OCI-LY1 (cell line): ENCODE measurements around the gene MBTD1.

ENCODE experiments used
- H2AFZ ChIP-seq: fragments of 200-600 bp; sonication (generic), shearing (Covaris generic); 2 replicates; pipeline ENCODE4 v1.6.0; 2014; ENCODE audit warnings: antibody characterized with exemption, mild to moderate bottlenecking, low read length
- H3F3A ChIP-seq: fragments of 200-600 bp; sonication (generic), shearing (Covaris generic); 2 replicates; pipeline ENCODE4 v1.6.0; 2014; ENCODE audit warnings: mild to moderate bottlenecking, antibody characterized with exemption, low read length, moderate library complexity; ENCODE audit not compliant: insufficient read depth
- H3K27ac ChIP-seq: fragments of 200-600 bp; sonication (generic); 2 replicates; pipeline ENCODE4 v1.5.1; 2014; ENCODE audit warnings: low read length, mixed run types, mild to moderate bottlenecking, low read depth; ENCODE audit not compliant: poor library complexity, severe bottlenecking
- H3K27me3 ChIP-seq: fragments of 200-600 bp; sonication (generic); 2 replicates; pipeline ENCODE4 v1.6.0; 2014; ENCODE audit warnings: antibody characterized with exemption, mild to moderate bottlenecking, low read length, moderate library complexity; ENCODE audit not compliant: insufficient read depth
- H3K36me3 ChIP-seq: fragments of 200-600 bp; sonication (generic); 2 replicates; pipeline ENCODE4 v1.6.1; 2014; ENCODE audit warnings: mild to moderate bottlenecking, antibody characterized with exemption, low read length, moderate library complexity, mixed read lengths; ENCODE audit not compliant: insufficient read depth
- H3K4me1 ChIP-seq: fragments of 200-600 bp; sonication (generic); 2 replicates; pipeline ENCODE4 v1.5.1; 2014; ENCODE audit warnings: mild to moderate bottlenecking, low read length, moderate library complexity; ENCODE audit not compliant: insufficient read depth, severe bottlenecking
- H3K4me2 ChIP-seq: fragments of 200-600 bp; sonication (generic), shearing (Covaris generic); 2 replicates; pipeline ENCODE4 v1.6.1; 2014; ENCODE audit warnings: low read length
- H3K4me3 ChIP-seq: fragments of 200-600 bp; sonication (generic); 2 replicates; pipeline ENCODE4 v1.5.1; 2014; ENCODE audit warnings: low read length, low read depth, mild to moderate bottlenecking, mixed read lengths; ENCODE audit not compliant: poor library complexity, severe bottlenecking
- H3K79me2 ChIP-seq: fragments of 200-600 bp; shearing (Covaris generic); 2 replicates; pipeline ENCODE4 v1.6.1; 2016; ENCODE audit warnings: mixed run types, low read length, mixed read lengths; ENCODE audit not compliant: insufficient read depth
- H3K9ac ChIP-seq: fragments of 200-600 bp; sonication (generic), shearing (Covaris generic); 2 replicates; pipeline ENCODE4 v1.6.1; 2014; ENCODE audit warnings: mild to moderate bottlenecking, low read length, mixed read lengths
- H3K9me2 ChIP-seq: fragments of 200-600 bp; sonication (generic), shearing (Covaris generic); 2 replicates; pipeline ENCODE4 v1.6.1; 2014; ENCODE audit warnings: low read depth, mild to moderate bottlenecking, low read length, mixed read lengths
- H3K9me3 ChIP-seq: fragments of 200-600 bp; shearing (Covaris generic); 2 replicates; pipeline ENCODE4 v1.6.1; 2014; ENCODE audit warnings: low read length, mixed read lengths
- H4K20me1 ChIP-seq: fragments of 200-600 bp; sonication (generic), shearing (Covaris generic); 2 replicates; pipeline ENCODE4 v1.6.0; 2016; ENCODE audit warnings: mild to moderate bottlenecking, low read length; ENCODE audit not compliant: insufficient read depth
- CTCF ChIP-seq: fragments of 200-600 bp; sonication (generic), shearing (Covaris generic); IDR thresholded peaks from 2 replicates; pipeline ENCODE4 v1.5.1; 2017; ENCODE audit warnings: mild to moderate bottlenecking, antibody characterized with exemption, low read length, moderate library complexity, mixed read lengths
- EZH2 ChIP-seq: fragments of 200-600 bp; sonication (generic), shearing (Covaris generic); IDR thresholded peaks from 2 replicates; pipeline ENCODE4 v1.8.0; 2017; ENCODE audit warnings: borderline replicate concordance, mixed run types, mild to moderate bottlenecking, antibody characterized with exemption, low read length, moderate library complexity, mixed read lengths

The MBTD1 gene

GRCh38 chr17:51214920-51215319 is 44.9 kb downstream of the MBTD1 start:
- peaks cover 69% of the 10 kb centered on the region for H3K36me3 ChIP-seq
- H3K4me3 ChIP-seq = no peak overlapping the region
- no peak for TF ChIP-seq EZH2
- no peaks in the 10 kb centered on the region for H3K79me2 ChIP-seq
- H3K4me2 ChIP-seq = no peak overlapping the region
- H3K4me1 ChIP-seq = no peaks in the 10 kb centered on the region
- no peaks in the 10 kb centered on the region for H4K20me1 ChIP-seq
- no peak overlapping the region for H2AFZ ChIP-seq
- H3K9me2 ChIP-seq = no peaks in the 10 kb centered on the region
- H3K27me3 ChIP-seq = no peaks in the 10 kb centered on the region
- no peaks in the 10 kb centered on the region for H3K9me3 ChIP-seq
- H3K27ac ChIP-seq = no peak overlapping the region
- H3F3A ChIP-seq = no peaks in the 10 kb centered on the region
- H3K9ac ChIP-seq = no peak overlapping the region

- Histone ChIP-seq H3K4me1 (no peaks in the 10 kb centered on the region), H4K20me1 (no peaks in the 10 kb centered on the region), H3K4me3 (no peak overlapping the region), H3K27ac (no peak overlapping the region), H3K27me3 (no peaks in the 10 kb centered on the region), H3K9me2 (no peaks in the 10 kb centered on the region), H3K9ac (no peak overlapping the region), H3K9me3 (no peaks in the 10 kb centered on the region), H3K36me3 (peaks cover 77% of the 10 kb centered on the region), H3K4me2 (no peak overlapping the region), H3F3A (no peaks in the 10 kb centered on the region), H3K79me2 (no peaks in the 10 kb centered on the region), H2AFZ (no peak overlapping the region)
- no peak for TF ChIP-seq EZH2
- no peak for TF ChIP-seq CTCF
Observed at GRCh38 chr17:51203838-51204237, 56.0 kb downstream of the MBTD1 start.

- Histone ChIP-seq H3K9me3 (no peaks in the 10 kb centered on the region), H2AFZ (no peak overlapping the region), H3K4me3 (no peak overlapping the region), H3F3A (no peaks in the 10 kb centered on the region), H3K4me1 (no peaks in the 10 kb centered on the region), H4K20me1 (no peaks in the 10 kb centered on the region), H3K36me3 (peaks cover 67% of the 10 kb centered on the region), H3K9ac (no peak overlapping the region), H3K79me2 (no peaks in the 10 kb centered on the region), H3K9me2 (no peaks in the 10 kb centered on the region), H3K27me3 (no peaks in the 10 kb centered on the region), H3K4me2 (no peak overlapping the region), H3K27ac (no peak overlapping the region)
- TF ChIP-seq CTCF (no peak), EZH2 (no peak)
Observed at GRCh38 chr17:51200846-51201245, 59.0 kb downstream of the MBTD1 start.

GRCh38 chr17:51200295-51200694 is 59.6 kb downstream of the MBTD1 start:
- Histone ChIP-seq H4K20me1 (no peaks in the 10 kb centered on the region), H3K36me3 (peaks cover 67% of the 10 kb centered on the region), H3K4me2 (no peak overlapping the region), H3F3A (no peaks in the 10 kb centered on the region), H3K9me3 (no peaks in the 10 kb centered on the region), H3K9ac (no peak overlapping the region), H3K4me1 (no peaks in the 10 kb centered on the region), H3K79me2 (no peaks in the 10 kb centered on the region), H3K4me3 (no peak overlapping the region), H3K27me3 (no peaks in the 10 kb centered on the region), H3K9me2 (no peaks in the 10 kb centered on the region), H2AFZ (no peak overlapping the region), H3K27ac (no peak overlapping the region)
- TF ChIP-seq EZH2 (no peak), CTCF (no peak)
